IPS-NIHi11 (cell line): ENCODE measurements around the gene VASH1.

Experiments
- DNase-seq: peaks from one replicate; pipeline ENCODE4 v3.0.0; 2012; ENCODE audit warnings: mixed read lengths, low spot score

VASH1 gene

DNA sequence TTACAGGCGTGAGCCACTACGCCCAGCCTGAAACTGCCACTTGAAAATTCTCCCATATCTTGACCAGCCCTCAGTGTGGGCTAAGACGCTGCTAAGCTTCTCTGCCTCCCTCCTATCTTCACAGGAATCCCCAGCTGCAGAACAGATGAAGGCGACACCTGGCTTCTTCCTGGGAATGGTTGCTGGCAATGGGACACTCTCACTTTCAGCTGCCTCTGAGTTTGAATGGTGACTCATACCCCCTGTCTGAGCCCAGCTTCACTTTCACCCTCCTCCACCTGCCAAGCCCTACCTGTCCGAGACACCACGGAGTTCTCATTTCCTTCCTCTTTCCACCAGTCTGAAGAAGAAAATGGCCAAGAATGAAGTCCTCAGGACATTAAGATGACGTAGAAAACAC is 18.3 kb upstream of the VASH1 start:
- no peak for DNase-seq

DNA sequence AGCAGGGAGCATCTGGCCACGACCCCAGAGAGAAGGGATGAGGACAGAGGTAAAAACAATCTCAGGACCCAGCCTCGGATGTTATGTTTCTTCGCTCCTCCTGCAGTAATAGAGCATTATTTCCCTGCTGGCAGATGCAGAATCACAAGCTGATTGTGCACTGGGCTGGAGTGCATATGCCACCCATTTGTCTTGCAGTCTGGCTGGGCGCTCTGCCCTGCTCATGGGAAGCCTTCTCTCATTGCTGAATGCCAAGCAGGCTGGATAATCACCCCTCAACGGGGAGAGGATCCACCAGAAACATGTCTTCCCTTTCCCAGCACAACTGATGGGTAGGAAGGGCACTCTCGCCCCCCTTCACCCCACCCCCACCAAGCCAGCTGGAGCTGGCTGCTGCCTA is 8.5 kb upstream of the VASH1 start:
- no peak for DNase-seq

DNA sequence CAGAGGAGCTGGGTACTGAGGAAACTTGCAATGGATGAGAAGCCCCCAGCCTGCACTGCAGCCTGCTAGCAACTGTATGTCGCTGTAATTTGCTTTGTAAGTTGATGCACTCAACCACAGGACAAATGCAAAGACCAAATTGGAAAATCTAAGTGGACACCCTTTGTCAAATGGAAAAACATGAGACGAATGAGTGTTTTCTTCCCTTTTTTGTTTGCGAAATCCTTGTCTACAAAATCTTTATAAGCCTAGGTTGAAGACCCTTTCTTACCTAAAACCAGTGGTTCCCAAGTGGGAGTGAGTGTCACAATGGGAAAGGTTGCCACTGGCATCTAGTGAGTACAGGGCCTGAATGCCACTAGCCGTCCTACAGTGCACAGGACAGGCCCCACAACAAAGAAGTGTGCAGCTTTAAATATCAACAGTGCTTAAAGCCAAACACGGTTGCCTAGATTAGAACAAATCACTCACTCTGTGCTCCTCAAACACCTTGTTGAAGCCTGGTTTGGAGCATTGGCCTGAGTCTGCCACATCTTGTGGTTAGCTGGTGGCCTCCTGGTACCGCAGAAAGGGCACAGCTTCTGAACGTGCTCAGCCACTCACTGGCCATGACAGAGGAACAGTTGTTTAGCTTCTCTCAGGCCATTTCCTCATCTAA is 7.6 kb upstream of the VASH1 start:
- DNase-seq = no peak

DNA sequence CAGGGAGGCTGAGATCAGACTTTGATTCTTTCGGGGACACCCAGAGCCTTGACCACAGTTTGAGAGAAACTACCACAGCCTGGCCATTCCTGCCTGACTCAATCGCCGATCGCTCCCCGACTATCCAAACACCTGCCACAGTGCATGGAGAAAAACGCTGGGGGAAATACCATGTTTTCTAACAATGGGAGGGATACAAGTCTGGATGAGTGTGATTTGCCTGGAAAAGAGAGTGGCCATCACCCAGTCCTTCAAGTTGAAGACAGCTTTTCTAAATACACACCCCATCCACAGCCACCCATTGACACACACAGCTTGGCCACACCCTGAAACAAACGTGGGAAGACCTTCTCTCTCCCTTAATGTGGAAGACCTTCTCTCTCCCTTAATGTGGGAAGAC is 6.7 kb upstream of the VASH1 start:
- no peak for DNase-seq

DNA sequence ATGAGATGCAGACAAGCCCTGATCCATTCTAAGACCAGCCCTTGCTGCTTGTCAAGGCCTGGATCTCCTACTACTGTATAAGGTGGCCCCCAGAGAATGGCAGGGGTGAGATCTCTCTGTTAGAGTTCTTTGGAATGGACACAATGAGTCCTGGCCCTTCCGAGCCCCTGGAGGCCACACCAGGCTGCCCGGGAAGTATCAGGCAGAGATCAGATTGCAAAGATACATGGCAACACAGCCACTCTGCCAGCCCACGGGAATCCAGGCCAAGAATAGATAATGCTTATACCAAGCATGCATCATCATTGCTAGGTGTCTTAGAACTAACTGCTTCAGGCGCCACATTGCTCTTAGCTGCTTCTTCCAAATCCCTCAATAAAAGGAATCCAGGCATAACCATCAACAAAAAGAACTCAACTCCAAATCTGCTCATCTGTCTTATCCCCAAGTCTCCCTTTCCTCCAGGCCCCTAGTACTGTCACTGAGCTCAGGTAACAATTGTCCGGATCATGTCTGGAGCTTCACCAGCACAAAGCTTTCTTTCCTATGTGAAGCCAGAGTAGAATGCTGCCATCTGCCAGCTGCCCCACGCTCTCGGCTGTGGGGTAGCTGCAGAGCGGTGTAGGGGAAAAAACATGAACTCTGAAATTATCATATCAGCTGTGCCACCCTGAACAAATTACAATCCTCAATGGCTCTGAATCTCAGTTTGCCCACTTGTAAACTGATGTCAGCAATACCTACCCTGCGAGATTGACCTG is 5.5 kb upstream of the VASH1 start:
- DNase-seq = no peak

DNA sequence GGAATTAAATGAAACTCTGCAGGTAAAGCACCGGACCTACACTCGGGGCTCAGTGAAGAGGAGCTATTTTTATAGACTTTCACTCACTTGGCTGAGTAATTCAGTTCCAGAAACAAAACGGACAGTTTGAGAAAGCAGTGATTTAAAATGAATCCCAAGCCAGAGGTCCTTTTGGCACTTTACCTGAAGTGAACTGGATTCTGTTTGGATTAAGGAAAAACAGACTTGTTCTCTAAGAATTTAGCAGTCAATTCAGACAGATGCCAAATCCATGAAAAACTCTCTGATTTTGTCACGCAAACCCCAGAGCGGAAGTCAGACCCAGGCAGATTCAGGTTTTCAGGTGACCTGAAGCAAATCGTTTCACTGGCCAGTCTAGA is 4.9 kb upstream of the VASH1 start:
- no peak for DNase-seq

DNA sequence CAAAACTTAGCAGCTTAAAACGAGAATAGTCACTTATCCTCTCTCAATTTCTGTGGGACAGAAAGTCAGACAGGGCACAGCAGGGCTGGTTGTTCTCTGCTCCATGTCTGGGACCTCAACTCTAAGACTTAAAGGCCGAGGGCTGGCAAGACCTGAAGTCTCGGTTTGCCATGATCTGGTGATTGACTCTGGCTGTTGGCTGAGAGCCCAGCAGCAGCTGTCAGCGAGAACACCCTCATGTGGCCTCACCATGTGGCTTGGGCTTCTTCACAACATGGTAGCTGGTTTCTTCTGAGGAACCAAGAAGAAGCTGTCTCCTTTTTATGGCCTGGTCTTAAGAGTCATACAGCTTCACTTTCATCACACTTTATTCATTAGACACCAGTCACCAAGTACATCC is 1.7 kb upstream of the VASH1 start:
- no peak for DNase-seq

DNA sequence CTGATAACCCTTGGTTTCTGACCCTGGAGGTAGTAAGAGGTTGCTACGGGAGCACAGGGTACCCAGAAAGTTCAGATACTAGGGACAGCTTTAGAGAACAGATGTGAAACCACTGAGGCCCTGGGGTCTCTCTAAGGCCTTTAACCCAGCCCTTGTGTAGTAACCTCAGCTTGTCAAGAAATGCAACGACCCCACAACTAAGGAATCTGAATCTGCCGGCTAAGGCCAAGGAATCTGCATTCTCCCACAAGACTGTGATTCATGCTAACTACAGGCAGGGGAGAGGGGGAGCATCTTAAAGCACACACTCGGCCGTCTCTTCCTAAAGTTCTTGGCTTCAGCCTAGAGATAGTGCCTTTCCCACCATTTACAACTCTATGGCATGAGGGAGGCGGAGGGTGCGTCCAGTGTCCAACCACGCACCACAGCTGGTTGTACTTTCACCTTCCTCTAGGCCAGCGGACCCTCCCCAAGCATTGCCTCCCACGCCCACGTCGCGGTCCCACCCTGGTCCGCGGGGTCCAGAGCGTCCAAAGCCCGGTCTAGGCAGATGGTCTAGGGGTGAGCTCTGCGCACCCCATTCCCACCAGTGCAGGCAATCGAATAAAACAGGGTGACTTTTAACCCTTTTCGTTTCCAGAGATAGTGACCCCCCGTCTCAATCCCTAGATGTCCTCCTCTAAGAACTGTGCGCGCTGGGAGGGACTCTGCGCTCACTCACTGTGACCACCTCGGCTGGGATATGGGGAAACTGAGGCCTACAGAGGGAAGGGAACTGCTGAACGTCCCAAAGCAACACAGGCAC is 735 bp upstream of the VASH1 start:
- DNase-seq = no peak

DNA sequence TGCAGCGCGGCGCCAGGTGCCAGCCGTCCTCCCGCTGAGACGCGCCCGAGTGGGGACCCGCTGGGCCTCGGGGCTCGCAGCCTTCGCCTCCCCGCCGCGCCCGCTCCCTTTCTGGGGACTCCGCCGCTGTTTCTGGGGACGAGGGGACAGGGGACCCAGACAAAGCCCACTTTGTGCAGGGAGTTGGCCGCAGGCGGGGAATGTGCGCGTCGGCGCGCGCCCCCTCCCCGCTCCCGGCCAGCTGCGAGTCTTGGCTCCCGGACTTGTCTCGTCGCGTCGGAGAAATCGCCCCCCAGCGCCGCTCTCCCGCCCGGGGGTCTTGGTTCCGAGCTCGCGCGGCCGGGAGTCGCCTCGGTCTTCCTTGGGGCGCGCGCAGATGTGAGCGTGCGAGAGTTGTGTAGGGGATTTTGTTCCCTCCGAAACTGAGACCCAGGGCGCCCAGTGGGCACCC is 717 bp downstream of the VASH1 start:
- no peak for DNase-seq

DNA sequence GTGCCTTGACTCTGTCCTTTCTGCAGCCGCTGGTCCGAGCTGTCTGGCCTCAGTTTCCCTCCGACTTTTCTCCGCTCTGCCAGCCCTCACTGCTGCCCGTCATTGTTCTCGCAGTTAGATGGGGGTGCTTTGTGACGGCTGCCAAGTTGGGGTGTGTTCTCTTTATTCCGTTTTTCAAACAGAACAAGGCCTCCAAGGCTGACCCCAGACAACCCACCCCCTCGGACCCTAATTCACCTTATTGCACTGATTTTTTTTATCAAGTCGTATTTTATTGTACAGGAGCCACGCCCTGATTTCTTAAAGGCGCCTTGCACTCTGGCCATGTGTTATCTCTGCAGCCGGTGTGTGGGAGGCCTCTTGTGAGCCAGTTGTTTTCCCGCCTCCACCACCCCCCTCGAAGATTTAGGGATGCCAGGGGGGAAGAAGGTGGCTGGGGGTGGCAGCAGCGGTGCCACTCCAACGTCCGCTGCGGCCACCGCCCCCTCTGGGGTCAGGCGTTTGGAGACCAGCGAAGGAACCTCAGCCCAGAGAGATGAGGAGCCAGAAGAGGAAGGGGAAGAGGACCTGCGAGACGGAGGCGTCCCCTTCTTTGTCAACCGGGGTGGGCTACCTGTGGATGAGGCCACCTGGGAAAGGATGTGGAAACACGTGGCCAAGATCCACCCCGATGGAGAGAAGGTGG is 1.3 kb downstream of the VASH1 start:
- DNase-seq = no peak

DNA sequence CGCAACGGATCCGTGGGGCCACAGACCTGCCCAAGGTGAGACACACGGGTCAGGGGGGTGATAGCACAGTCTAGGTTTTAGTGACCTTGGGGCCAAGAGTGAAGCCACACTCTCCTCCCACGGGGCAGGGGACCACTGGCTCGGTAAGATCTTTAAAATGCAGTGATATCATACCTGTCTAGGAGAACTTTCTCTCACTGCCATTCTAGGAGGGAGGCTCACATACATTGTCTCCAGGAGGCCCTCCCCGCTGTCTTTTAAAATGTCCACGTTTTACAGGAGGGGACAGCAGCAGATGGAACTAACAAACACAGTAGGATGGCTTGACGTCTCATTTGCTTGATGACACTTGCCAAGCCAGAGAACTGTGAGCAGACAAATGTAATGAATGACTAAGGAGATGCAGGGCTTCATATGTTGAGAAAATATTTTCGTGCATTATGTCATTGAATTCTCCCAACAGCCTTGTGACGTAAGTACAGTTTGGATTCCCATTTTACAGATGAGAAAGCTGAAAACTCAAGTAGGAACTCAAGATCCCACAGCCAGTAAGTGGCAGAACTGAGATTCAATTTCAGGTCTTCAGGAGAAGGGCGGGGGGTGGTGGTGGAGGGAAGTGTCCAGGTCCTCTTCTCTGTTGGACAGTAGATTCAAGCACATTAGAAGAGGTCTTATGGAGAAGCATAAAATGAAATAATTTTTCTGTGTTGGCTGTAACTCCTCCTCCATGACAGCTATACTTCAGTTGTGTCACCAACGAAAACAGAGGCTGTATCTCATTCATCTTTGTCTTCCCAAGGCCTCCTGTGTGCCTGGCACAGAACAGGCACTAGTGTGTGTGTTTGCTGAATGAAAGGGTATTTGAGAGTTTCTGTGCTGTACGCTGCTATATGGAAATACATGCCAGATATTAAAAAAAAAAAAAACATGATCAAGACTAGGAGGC is 2.1 kb downstream of the VASH1 start:
- no peak for DNase-seq

DNA sequence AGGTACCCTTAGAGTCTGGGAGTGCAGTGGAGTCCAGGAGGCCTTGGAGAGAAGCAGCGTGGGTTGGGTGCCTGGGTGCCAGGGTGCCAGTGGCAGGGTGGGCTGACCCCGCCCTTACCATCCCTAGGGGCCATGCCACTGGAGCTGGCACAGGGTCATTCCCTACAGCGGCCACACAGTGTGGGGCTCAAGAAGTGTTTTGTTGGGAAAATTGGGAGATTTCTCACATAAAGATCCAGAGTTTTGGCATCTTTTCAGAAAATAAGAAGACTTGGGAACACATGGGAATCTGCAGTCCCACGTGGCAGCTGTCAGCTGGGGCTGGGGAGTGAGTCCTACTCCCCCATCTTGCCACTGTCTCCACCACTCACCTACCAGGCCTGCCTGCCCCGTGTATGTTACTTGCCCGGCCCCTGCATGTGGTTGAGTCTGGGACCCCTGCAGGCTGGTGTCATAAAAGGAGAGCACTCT is 4.2 kb downstream of the VASH1 start:
- DNase-seq = no peak

DNA sequence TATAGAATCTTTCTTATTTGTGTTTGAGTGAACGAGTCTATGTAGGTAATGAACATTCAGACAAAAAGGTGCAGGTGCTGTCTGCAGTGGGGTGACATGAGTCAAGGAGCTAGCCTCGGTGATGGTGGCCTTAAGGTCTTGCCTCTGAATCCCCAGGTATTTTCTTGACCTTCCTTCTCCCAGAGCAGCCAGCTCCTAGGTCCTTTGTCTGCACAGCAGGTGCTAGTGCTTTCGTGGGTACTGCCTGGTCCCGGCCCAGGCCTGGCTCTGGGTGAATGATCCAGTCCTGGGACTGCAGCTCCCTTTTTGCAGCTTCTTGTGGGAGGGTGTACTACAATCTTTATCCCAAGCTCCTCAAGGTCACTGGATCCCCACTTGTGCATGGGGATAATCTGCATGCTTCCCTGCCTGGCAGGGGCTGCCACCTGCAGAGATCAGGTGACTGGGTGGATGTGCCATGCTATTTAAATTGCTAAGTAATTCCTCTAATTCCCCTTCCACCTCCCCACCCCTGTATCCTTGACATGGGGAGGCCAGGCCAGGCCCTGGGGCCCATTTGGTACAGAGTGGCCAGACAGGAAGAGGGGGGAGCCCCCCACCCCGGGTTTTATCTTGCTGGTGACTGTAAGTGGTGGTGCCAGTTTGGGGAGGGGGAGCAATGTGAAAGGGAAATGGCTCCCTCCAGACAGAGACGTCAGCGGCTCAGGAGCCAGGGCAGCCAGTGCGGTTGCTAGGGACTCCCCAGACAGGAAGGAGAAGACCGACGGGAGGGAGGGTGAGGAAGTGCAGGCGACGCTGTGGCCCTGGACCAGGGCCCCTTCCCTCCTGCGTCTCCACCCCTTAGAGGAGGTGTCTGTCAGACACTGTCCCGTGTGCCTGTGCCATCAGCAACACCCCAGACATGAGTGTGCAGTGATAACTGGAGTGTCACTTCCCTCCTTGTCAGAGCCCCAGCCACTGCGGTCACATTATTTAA is 6.7 kb downstream of the VASH1 start:
- peak; percentile 74 for DNase-seq

DNA sequence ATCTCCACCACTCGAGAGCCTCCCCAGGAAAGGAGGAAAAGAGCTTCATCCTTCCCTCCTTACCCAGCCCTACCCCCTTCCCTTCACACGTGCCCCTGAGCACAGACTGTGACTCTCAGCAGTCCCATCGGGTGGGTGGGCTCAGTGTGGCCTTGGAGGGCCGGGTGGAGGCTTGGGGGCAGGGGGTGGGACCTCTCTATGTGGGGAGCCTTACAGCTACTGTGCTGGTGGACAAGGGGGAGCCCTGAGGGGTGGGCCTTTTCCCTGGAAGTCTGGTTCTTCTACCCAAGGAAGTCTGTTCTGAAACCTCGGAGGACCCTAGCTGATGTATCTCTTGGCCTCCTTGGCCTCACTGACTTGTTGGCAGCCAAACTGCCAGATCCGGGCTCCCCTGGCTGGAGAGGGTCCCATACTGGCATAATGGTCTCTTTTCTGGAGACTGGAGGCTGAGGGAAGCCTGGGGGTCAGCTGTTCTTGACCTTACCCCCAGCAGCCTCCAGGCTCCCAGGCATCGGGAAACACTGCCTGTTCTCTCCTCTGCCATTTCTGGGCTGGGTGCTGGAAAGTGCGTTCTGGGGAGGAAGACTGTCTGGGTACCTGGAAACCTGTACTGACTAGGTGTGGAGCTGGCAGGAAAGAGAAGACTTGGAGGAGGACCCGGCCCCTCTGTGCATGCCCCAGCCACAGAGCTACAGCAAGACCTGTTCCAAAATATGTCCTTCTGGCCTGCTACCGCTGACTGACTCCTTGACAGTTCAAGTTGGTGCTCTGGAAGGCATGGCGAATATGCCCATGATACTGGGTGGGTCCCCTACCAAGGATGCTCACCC is 7.6 kb downstream of the VASH1 start:
- no peak for DNase-seq

DNA sequence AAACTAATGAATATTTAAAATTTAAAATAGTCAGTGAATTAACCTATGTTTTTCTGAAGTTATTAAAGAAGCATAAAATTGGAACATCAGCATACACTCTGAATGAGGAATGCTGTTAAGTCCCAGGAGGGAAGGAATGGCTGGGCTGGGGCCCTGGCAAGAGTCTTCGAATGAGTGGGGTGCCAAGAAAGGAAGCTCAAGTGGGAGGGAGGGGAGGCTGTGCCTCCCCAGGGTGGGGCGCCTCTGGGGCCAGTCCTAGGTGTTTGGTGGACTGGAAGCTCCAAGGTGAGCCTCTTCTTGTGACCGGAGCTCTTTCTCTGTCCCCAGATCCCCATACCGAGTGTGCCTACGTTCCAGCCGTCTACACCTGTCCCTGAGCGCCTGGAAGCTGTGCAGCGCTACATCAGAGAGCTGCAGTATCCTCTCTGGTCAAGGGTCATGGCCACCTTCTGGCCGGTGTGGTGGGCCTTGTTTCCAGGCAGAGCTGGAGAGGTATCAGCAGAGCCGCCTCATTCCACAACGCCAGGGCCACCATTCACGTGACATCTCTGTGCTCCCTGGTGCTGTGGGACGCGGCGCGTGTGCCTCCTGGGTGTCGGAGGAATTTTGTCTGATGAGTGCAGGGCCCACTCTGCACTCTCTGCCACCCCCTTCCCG is 8.5 kb downstream of the VASH1 start:
- DNase-seq = no peak

DNA sequence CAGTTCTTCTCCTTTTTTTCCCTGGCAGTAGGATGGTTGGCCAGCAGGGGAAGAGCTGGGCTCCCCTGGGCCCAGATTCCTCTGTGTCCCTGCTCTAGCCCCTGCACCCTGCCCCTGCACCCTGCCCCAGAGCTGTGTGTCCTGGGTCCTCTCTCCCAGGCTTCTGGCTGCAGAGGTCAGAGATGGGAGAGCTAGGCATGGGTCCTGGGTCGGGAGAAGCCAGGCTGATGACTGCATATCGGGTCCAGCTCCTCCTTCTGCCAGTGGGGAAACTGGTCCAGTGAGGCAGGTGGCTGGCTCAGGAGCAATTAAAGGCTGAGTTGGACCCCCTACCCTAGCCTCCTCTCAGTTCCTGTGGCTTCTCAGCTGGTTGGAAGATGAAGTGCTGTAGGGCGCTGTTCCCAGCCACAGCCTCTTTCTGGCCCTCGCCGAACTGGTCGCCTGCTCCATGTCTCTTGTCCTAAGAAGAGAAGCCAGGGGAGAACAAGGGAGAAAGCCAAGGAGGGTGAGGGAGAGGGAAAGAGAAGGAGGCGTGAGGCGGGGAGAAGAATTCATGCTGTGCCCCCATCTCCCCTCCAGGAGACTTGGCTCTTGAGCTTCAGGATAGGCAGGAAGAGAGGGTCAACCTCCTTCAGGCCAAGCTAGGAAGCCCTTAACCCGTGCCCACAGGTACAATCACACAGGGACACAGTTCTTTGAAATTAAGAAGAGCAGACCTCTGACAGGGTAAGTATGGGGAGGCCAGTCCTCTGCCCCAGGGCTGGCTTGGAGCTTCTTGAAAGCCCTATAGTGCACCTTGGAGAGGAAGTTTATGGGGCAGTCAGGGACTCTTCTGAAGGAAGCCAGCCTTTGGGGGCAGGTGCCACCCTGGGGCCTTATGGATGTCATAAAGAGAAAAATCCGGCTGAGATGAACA is 9.5 kb downstream of the VASH1 start:
- no peak for DNase-seq

DNA sequence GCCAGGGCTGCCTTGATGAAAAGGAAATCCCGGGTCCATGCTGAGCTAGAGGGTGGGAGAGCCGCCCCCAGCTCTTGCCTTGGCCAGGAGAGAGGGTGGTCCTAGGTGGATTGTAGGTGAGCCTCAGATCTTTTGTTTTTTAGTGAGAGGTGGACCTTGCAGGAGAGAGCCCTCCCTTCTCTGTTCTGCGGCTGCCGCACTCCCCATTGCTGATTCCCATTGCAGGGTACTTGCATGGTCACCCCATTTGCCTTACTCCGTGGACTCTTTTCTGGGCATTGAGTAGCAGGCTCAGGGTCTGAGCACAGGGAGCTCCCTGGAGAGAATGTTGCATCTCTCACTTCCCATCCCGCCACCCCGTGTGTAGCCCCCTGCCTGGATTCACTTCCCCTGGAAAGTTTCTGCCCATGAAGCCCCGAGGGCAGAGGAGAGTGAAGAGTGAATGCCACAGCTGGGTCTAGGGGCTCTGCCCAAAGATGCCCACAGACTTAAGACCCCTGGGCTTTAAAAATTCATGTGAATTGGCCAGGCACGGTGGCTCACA is 10.2 kb downstream of the VASH1 start:
- DNase-seq = no peak
